ENCODE measurements around the gene LRRC61. TPM values are rescaled to one million over a fixed set of nuclear protein-coding genes. Genes with fewer than 3 reads are reported as not detected.

LRRC61 gene
- total and polyA plus RNA-seq, 7 donors = 4.4 to 18.6 (median 10.8) TPM

GRCh38 chr7:150317748-150318444 is 5.3 kb upstream of the LRRC61 start:
- no peak overlapping the region for H3K4me3 ChIP-seq
- H3K4me1 ChIP-seq = peaks cover 0 to 10% (median 8%) of the 10 kb centered on the region in 4 donors
- no peak for DNase-seq
- no peak overlapping the region for H3K27ac ChIP-seq
- 74 to 78% methylated on average over 7 of the region's 7 CpGs for WGBS, 2 donors
- H3K27me3 ChIP-seq = no peaks in the 10 kb centered on the region
- H3K9me3 ChIP-seq = no peaks in the 10 kb centered on the region
- intact Hi-C loops (cut with DNase I) = no loop called here
- H3K36me3 ChIP-seq = no peaks in the 10 kb centered on the region
- TF ChIP-seq EP300 (IDR thresholded peaks at IDR 0.05) (no peak), CTCF (IDR thresholded peaks at IDR 0.05) (no peak)

- Histone ChIP-seq H3K4me1 (peaks cover 0 to 29% (median 23%) of the 10 kb centered on the region in 4 donors), H3K27ac (no peak overlapping the region), H3K36me3 (peaks cover 0 to 13% (median 6%) of the 10 kb centered on the region in 4 donors), H3K27me3 (no peaks in the 10 kb centered on the region), H3K9me3 (no peaks in the 10 kb centered on the region), H3K4me3 (no peak overlapping the region)
- DNase-seq = no peak
- 94 to 96% methylated on average over 3 of the region's 3 CpGs for WGBS, 2 donors
- intact Hi-C loops (cut with DNase I) = loop anchor here (2.0 kb wide), 1 partner anchor 19 kb away; the partner anchor contains the start of gene RARRES2
- no peak for TF ChIP-seq CTCF (IDR thresholded peaks at IDR 0.05)
- no peak for TF ChIP-seq EP300 (IDR thresholded peaks at IDR 0.05)
- TF ChIP-seq POLR2AphosphoS5 (IDR thresholded peaks at IDR 0.05) = no peak
- TF ChIP-seq POLR2A (IDR thresholded peaks at IDR 0.05) = no peak
These were observed 1.4 kb upstream of the LRRC61 start for GRCh38 chr7:150321788-150322113.

GRCh38 chr7:150322114-150322832 is 882 bp upstream of the LRRC61 start:
- Histone ChIP-seq H3K36me3 (peaks cover 0 to 18% (median 7%) of the 10 kb centered on the region in 4 donors), H3K27me3 (no peaks in the 10 kb centered on the region), H3K4me3 (peak overlapping the region; percentile 56 to 89 (median 66)), H3K27ac (peak overlapping the region; percentile 81 to 91 (median 84)), H3K9me3 (no peaks in the 10 kb centered on the region), H3K4me1 (peaks cover 0 to 29% (median 23%) of the 10 kb centered on the region in 4 donors)
- TF ChIP-seq POLR2A (IDR thresholded peaks at IDR 0.05) (no peak), EP300 (IDR thresholded peaks at IDR 0.05) (no peak), CTCF (IDR thresholded peaks at IDR 0.05) (no peak), POLR2AphosphoS5 (IDR thresholded peaks at IDR 0.05) (no peak)
- DNase-seq = no peak
- intact Hi-C loops (cut with DNase I) = loop anchor here (2.0 kb wide), 1 partner anchor 19 kb away; the partner anchor contains the start of gene RARRES2
- WGBS, 2 donors = 17 to 44% methylated on average over 4 of the region's 4 CpGs

- intact Hi-C loops (cut with DNase I) = loop anchor here (2.0 kb wide), 1 partner anchor 17 kb away; the partner anchor contains the start of gene RARRES2
- TF ChIP-seq POLR2AphosphoS5 (IDR thresholded peaks at IDR 0.05) = no peak
- no peak for TF ChIP-seq EP300 (IDR thresholded peaks at IDR 0.05)
- no peak for TF ChIP-seq CTCF (IDR thresholded peaks at IDR 0.05)
- Histone ChIP-seq H3K9me3 (no peaks in the 10 kb centered on the region), H3K27ac (peak overlapping the region; percentile 81 to 91 (median 84)), H3K4me3 (peak overlapping the region; percentile 56 to 89 (median 66)), H3K27me3 (no peaks in the 10 kb centered on the region), H3K4me1 (peaks cover 0 to 29% (median 23%) of the 10 kb centered on the region in 4 donors), H3K36me3 (peaks cover 0 to 34% (median 7%) of the 10 kb centered on the region in 4 donors)
- WGBS, 2 donors = 9 to 14% methylated on average over 16 of the region's 16 CpGs
- no peak for DNase-seq
These were observed 672 bp downstream of the LRRC61 start for GRCh38 chr7:150323682-150324372.

Measured in sigmoid colon (tissue), 7 donors.